GM19452 (cell line): ENCODE data around the gene ERICH4.
"Not testable (repeated sequence)": the region's sequence is repeated elsewhere in the genome, so short reads cannot be mapped to it uniquely, and the experiment has no call there.

ENCODE experiments used
- ATAC-seq: cut with Tn5 transposase; IDR thresholded peaks from one replicate; pipeline ENCODE4 v1.9.1; 2021; ENCODE audit not compliant: unreplicated experiment

ERICH4 gene

GRCh38 chr19:41476583-41476982, 33.6 kb downstream of the ERICH4 start:
- no peak for ATAC-seq

- no peak for ATAC-seq
These were observed 35.2 kb downstream of the ERICH4 start for GRCh38 chr19:41478171-41478570.

GRCh38 chr19:41478875-41479756, 36.2 kb downstream of the ERICH4 start:
- no peak for ATAC-seq

DNA sequence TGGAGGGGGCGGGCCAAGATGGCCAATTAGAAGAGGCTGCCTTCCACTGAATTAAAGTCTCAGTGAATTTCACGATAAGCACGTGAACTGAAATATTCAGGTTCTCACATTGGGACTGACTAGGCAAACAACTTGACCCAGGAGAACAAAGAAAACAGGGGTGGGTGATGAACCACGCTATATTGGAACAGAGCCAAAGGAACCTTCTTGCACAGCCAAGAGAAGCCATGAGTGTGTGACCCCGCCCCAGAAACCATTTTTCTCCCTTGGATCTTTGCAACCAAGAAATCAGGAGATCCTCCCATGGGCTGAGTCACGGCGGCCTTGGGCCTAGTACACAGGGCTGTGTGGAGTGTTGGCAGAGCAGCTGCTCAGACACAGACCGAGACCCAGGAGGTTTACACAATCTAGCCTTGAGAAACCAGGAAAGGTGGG, 36.8 kb downstream of the ERICH4 start:
- no peak for ATAC-seq

DNA sequence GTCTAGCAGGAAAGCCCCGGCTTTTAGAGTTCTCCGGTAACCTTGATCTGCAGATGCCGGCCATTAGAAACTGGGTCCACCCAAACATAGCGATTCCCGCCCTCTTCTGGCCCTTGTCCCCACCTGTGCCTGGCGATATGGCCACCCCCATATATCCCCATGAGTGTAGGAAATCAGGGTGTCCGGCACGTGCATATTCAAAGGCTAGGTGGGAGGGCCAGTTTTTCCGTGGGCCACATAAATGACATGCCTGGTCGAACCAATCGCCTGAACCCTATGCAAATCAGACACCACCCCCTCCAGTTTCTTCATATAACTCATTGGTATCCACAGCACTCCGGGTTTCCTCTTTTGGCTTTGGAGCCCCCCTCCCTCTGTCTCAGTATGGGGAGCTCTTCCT, 37.4 kb downstream of the ERICH4 start:
- ATAC-seq, result no peak

DNA sequence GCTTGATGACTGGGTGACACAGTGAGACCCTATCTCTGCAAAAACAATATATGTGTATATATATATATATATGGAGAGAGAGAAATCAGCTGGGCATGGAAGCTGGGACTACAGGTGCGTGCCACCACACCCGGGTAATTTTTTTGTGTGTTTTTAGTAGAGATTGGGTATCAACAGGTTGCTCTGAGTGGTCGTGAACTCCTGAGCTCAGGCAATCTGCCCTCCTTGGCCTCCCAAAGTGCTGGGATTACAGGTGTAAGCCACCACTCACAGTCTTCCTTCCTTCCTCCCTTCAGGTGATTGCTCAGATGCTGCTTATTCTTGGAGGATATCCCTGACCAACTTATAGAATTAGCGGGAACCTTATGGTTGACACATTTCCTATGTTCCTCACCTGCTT, 41.9 kb downstream of the ERICH4 start:
- no peak for ATAC-seq

- not testable (repeated sequence) for ATAC-seq
These were observed 44.0 kb downstream of the ERICH4 start for GRCh38 chr19:41486953-41487352.

- ATAC-seq, result no peak
These were observed 49.9 kb downstream of the ERICH4 start for GRCh38 chr19:41492843-41493242.
